HepG2 (cell line): ENCODE measurements around the gene ADGRV1. TPM values are rescaled to one million over a fixed set of nuclear protein-coding genes. Genes with fewer than 3 reads are reported as not detected.

ENCODE experiments used
- BRF2 ChIP-seq: sonication (generic); formaldehyde crosslinking; IDR thresholded peaks from 2 replicates; pipeline ENCODE4 v1.8.1; 2022; ENCODE audit warnings: mild to moderate bottlenecking, missing genetic modification reagents
- GMEB2 ChIP-seq: IDR thresholded peaks from 2 replicates; pipeline ENCODE4 v1.6.1; 2016; ENCODE audit warnings: missing biosample characterization, missing genetic modification reagents, low read depth
- IKZF4 ChIP-seq: sonication (generic); formaldehyde crosslinking; IDR thresholded peaks from 2 replicates; pipeline ENCODE4 v1.5.1; 2020; ENCODE audit warnings: borderline replicate concordance, mild to moderate bottlenecking, low read depth, missing genetic modification reagents; ENCODE audit errors: not compliant biosample characterization
- ISL2 ChIP-seq: sonication (generic); formaldehyde crosslinking; IDR thresholded peaks from 2 replicates; pipeline ENCODE4 v1.5.0; 2020; ENCODE audit warnings: missing genetic modification reagents
- KLF11 ChIP-seq: IDR thresholded peaks from 2 replicates; pipeline ENCODE4 v1.6.1; 2016; ENCODE audit warnings: missing compliant biosample characterization
- NR2C2 ChIP-seq: sonication (generic); formaldehyde crosslinking; IDR thresholded peaks from 2 replicates; pipeline ENCODE4 v1.4.0; 2020; ENCODE audit warnings: missing genetic modification reagents, mild to moderate bottlenecking, moderate library complexity, borderline replicate concordance
- PTBP1 ChIP-seq: fragments of 200-400 bp; formaldehyde crosslinking; IDR thresholded peaks from 2 replicates; pipeline ENCODE4 v1.6.1; 2018; ENCODE audit warnings: low read length, low read depth; ENCODE audit not compliant: poor library complexity, severe bottlenecking
- SNRNP70 ChIP-seq: fragments of 200-400 bp; formaldehyde crosslinking; IDR thresholded peaks from 2 replicates; pipeline ENCODE4 v1.6.1; 2017; ENCODE audit warnings: mild to moderate bottlenecking, low read depth, low read length, moderate library complexity
- SRSF9 ChIP-seq: fragments of 200-400 bp; formaldehyde crosslinking; IDR thresholded peaks from 2 replicates; pipeline ENCODE4 v1.6.1; 2018; ENCODE audit warnings: borderline replicate concordance, mild to moderate bottlenecking, low read depth, low read length; ENCODE audit not compliant: insufficient read depth, poor library complexity, severe bottlenecking
- TEF ChIP-seq: sonication (generic); formaldehyde crosslinking; IDR thresholded peaks from 2 replicates; pipeline ENCODE4 v1.5.0; 2020; ENCODE audit warnings: missing genetic modification reagents
- WIZ ChIP-seq: sonication (generic); formaldehyde crosslinking; IDR thresholded peaks from 2 replicates; pipeline ENCODE4 v1.5.1; 2020; ENCODE audit warnings: mild to moderate bottlenecking, missing genetic modification reagents
- ZBTB2 ChIP-seq: sonication (generic); formaldehyde crosslinking; IDR thresholded peaks from 2 replicates; pipeline ENCODE4 v1.8.0; 2022; ENCODE audit warnings: low read depth, missing genetic modification reagents
- ZBTB21 ChIP-seq: sonication (generic); formaldehyde crosslinking; IDR thresholded peaks from 2 replicates; pipeline ENCODE4 v1.4.0; 2020; ENCODE audit warnings: missing genetic modification reagents
- ZMYM2 ChIP-seq: sonication (generic); formaldehyde crosslinking; IDR thresholded peaks from 2 replicates; pipeline ENCODE4 v1.8.0; 2022; ENCODE audit warnings: mild to moderate bottlenecking, missing genetic modification reagents
- ZNF10 ChIP-seq: sonication (generic); formaldehyde crosslinking; IDR thresholded peaks from 2 replicates; pipeline ENCODE4 v1.4.0; 2020; ENCODE audit warnings: mild to moderate bottlenecking, low read depth, missing genetic modification reagents, borderline replicate concordance
- ZNF234 ChIP-seq: sonication (generic); formaldehyde crosslinking; conservative IDR thresholded peaks from 2 replicates; pipeline ENCODE4 v1.5.1; 2020; ENCODE audit warnings: mild to moderate bottlenecking, missing genetic modification reagents
- ZNF275 ChIP-seq: sonication (generic); formaldehyde crosslinking; IDR thresholded peaks from 2 replicates; pipeline ENCODE4 v1.8.0; 2022; ENCODE audit warnings: missing genetic modification reagents, mild to moderate bottlenecking, inconsistent platforms, borderline replicate concordance
- ZNF331 ChIP-seq: sonication (generic); formaldehyde crosslinking; IDR thresholded peaks from 2 replicates; pipeline ENCODE4 v1.4.0; 2020; ENCODE audit warnings: missing genetic modification reagents
- ZNF383 ChIP-seq: sonication (generic); formaldehyde crosslinking; IDR thresholded peaks from 2 replicates; pipeline ENCODE4 v1.4.0; 2020; ENCODE audit warnings: missing genetic modification reagents, mild to moderate bottlenecking, borderline replicate concordance
- ZNF513 ChIP-seq: sonication (generic); formaldehyde crosslinking; conservative IDR thresholded peaks from 2 replicates; pipeline ENCODE4 v1.5.0; 2020; ENCODE audit warnings: missing genetic modification reagents
- ZNF605 ChIP-seq: sonication (generic); formaldehyde crosslinking; IDR thresholded peaks from 2 replicates; pipeline ENCODE4 v1.8.0; 2022; ENCODE audit warnings: mild to moderate bottlenecking, missing genetic modification reagents
- ZNF713 ChIP-seq: sonication (generic); formaldehyde crosslinking; IDR thresholded peaks from 2 replicates; pipeline ENCODE4 v1.4.0; 2020; ENCODE audit warnings: mild to moderate bottlenecking, missing genetic modification reagents
- polyA plus RNA-seq, 8 experiments: library from polyadenylated mRNA; depleted of rRNA in 3 of 8; stranded (reverse) in 7 of 8; unstranded in 1 of 8; fragments of >200 nt; fragmentation: Illumina TruSeq in 4 of 8; extraction: Trizol in 4 of 8; gene quantifications; 2 replicates each; pipeline versions ENCODE4 v1.2.1 to v1.2.3, GENCODE V29; 2011 to 2016; ENCODE audit warnings: low read depth in 4 of 8, missing spikeins in 1 of 8, mixed read lengths in 1 of 8; ENCODE audit not compliant: insufficient read depth in 1 of 8
- total RNA-seq, 5 experiments: library from RNA; depleted of rRNA; stranded (reverse); fragments of >200 nt; fragmentation: Illumina TruSeq; extraction: Trizol; gene quantifications; 2 replicates each; pipeline ENCODE4 v1.2.3, GENCODE V29; 2016; ENCODE audit warnings: low read depth in 1 of 5

Gene ADGRV1
- total and polyA plus RNA-seq, 2 of the 13 experiments (the other 11 are each of a cell fraction or from before 2014, with no cell fraction given), result 1.7 to 3.9 TPM

GRCh38 chr5:90899014-90899604, 340.5 kb downstream of the ADGRV1 start (continued):
- no peak for TF ChIP-seq ZBTB2
- 0 out of 2 replicates have a peak, but pooled peaks have one; percentile 6 for TF ChIP-seq KLF11 (CRISPR knock-in tag)
- no peak for TF ChIP-seq SRSF9
- no peak for TF ChIP-seq ZNF605 (CRISPR knock-in tag)
- TF ChIP-seq WIZ (CRISPR knock-in tag), result no peak
- no peak for TF ChIP-seq ZNF383 (CRISPR knock-in tag)
- no peak for TF ChIP-seq ZNF234 (CRISPR knock-in tag)
- TF ChIP-seq BRF2, result no peak
- no peak for TF ChIP-seq SNRNP70
- TF ChIP-seq ZNF713 (CRISPR knock-in tag), result no peak
- no peak for TF ChIP-seq IKZF4 (CRISPR knock-in tag)
- no peak for TF ChIP-seq ZNF10 (CRISPR knock-in tag)
- TF ChIP-seq ZBTB21 (CRISPR knock-in tag), result no peak
- no peak for TF ChIP-seq PTBP1
- no peak for TF ChIP-seq GMEB2
- no peak for TF ChIP-seq ZMYM2 (CRISPR knock-in tag)
- TF ChIP-seq ISL2, result peak; percentile 69
- no peak for TF ChIP-seq ZNF513
- TF ChIP-seq ZNF331, result no peak; the same call in 1 of the 2 replicates
- TF ChIP-seq TEF (CRISPR knock-in tag), result no peak
- peak; percentile 13; the same call in 1 of the 2 replicates for TF ChIP-seq NR2C2 (CRISPR knock-in tag)
- no peak for TF ChIP-seq ZNF275 (CRISPR knock-in tag)
